CD4-positive, alpha-beta T cell treated with Interleukin-2 at 100 ng/mL for 4 hours (primary cell): ENCODE results near the gene URGCP.
"Not testable (repeated sequence)": the region's sequence is repeated elsewhere in the genome, so short reads cannot be mapped to it uniquely, and the experiment has no call there.

ENCODE experiments used
- DNase-seq: peaks from one replicate; pipeline ENCODE4 v3.0.0-alpha.2; 2020; ENCODE audit warnings: low spot score

The URGCP gene

GRCh38 chr7:43834463-43835251 is 71.7 kb downstream of the URGCP start:
- DNase-seq: peak; percentile 76

- DNase-seq: not testable (repeated sequence)
Observed at GRCh38 chr7:43830917-43831316, 75.5 kb downstream of the URGCP start.
